Measurements from ENCODE around the gene DHX30.

- TF ChIP-seq POLR2A (IDR thresholded peaks at IDR 0.05) = no peak
- TF ChIP-seq, protein P1, sequence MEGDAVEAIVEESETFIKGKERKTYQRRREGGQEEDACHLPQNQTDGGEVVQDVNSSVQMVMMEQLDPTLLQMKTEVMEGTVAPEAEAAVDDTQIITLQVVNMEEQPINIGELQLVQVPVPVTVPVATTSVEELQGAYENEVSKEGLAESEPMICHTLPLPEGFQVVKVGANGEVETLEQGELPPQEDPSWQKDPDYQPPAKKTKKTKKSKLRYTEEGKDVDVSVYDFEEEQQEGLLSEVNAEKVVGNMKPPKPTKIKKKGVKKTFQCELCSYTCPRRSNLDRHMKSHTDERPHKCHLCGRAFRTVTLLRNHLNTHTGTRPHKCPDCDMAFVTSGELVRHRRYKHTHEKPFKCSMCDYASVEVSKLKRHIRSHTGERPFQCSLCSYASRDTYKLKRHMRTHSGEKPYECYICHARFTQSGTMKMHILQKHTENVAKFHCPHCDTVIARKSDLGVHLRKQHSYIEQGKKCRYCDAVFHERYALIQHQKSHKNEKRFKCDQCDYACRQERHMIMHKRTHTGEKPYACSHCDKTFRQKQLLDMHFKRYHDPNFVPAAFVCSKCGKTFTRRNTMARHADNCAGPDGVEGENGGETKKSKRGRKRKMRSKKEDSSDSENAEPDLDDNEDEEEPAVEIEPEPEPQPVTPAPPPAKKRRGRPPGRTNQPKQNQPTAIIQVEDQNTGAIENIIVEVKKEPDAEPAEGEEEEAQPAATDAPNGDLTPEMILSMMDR (IDR thresholded peaks at IDR 0.05) = no peak
- TF ChIP-seq POLR2AphosphoS5 (IDR thresholded peaks at IDR 0.05; ENCODE audit: insufficient read depth in 1 of 2, low read depth in 1 of 2) = no peak
These were observed 62.3 kb downstream of the DHX30 start for GRCh38 chr3:47865192-47865591.
